Esophagus squamous epithelium (tissue), 4 donors: Measurements from ENCODE around the gene PPP1R14C.

Experiments used
- POLR2A ChIP-seq, 4 donors: fragments of 450-650 bp; IDR thresholded peaks; one replicate each; pipeline ENCODE4 v1.6.1; 2017; ENCODE audit warnings: antibody characterized with exemption in 4 of 4, mild to moderate bottlenecking in 4 of 4, moderate library complexity in 3 of 4
- TF ChIP-seq, protein P1 (sequence below), 6 experiments: fragments of 450-650 bp in 4 of 6; fragments of 200-600 bp in 2 of 6; sonication (generic) in 2 of 6; IDR thresholded peaks; one replicate each; pipeline ENCODE4 v1.5.1; 2016 to 2019; ENCODE audit warnings: antibody characterized with exemption in 6 of 6, mild to moderate bottlenecking in 4 of 6, moderate library complexity in 4 of 6

DNA sequence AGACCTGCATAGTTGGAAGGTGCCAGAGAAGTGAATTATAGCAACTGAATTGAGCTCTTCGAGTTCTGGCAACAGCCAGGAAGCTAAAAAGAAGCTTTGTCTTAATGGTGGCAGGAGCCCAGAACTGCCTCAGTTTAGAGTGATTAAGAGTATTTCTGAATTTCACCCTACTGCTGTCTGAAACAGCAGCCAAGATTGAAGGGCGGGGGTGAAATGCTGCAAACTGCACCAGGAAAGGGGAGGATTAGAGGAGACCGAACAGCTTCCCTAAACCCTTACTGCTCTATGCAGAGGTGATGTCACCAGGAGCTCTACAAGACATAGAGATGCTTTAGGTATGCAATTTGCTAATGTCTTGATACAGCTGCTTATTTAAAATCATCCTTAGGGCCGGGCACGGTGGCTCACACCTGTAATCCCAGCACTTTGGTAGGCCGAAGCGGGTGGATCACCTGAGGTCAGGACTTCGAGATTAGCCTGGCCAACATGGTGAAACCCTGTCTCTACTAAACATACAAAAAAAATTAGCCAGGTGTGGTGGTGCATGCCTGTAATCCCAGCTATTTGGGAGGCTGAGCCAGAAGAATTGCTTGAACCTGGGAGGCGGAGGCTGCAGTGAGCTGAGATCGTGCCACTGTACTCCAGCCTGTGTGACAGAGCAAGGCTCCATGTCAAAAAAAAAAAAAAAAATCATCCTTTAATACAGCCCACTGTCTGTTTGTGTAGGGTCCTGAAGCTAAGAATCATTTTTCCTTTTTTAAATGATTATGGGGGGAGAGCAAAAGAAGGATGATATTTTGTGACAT, 134.3 kb downstream of the PPP1R14C start:
- TF ChIP-seq, protein P1, sequence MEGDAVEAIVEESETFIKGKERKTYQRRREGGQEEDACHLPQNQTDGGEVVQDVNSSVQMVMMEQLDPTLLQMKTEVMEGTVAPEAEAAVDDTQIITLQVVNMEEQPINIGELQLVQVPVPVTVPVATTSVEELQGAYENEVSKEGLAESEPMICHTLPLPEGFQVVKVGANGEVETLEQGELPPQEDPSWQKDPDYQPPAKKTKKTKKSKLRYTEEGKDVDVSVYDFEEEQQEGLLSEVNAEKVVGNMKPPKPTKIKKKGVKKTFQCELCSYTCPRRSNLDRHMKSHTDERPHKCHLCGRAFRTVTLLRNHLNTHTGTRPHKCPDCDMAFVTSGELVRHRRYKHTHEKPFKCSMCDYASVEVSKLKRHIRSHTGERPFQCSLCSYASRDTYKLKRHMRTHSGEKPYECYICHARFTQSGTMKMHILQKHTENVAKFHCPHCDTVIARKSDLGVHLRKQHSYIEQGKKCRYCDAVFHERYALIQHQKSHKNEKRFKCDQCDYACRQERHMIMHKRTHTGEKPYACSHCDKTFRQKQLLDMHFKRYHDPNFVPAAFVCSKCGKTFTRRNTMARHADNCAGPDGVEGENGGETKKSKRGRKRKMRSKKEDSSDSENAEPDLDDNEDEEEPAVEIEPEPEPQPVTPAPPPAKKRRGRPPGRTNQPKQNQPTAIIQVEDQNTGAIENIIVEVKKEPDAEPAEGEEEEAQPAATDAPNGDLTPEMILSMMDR (IDR thresholded peaks at IDR 0.05) = no peak
- TF ChIP-seq POLR2A (IDR thresholded peaks at IDR 0.05) = no peak
